Activated CD4-positive, alpha-beta memory T cell treated with anti-CD3 and anti-CD28 coated beads, Interleukin-2, amount 10 ng/mL, durations not matched to agents 7 days and 5 days (primary cell): ENCODE results near the gene CRACDL. TPM values are rescaled to one million over a fixed set of nuclear protein-coding genes. Genes with fewer than 3 reads are reported as not detected.

Source experiments
- CTCF ChIA-PET: fragments of 350-600 bp; sonication (Branson Sonifier 250); formaldehyde crosslinking; loops from one replicate; lab custom pipeline; 2021; ENCODE audit warnings: antibody characterized with exemption, inconsistent platforms; lab: Charles Lee
- POLR2A ChIA-PET: fragments of 350-600 bp; sonication (Branson Sonifier 250); formaldehyde crosslinking; loops from one replicate; lab custom pipeline; 2021; ENCODE audit warnings: antibody characterized with exemption; lab: Charles Lee
- DNase-seq: peaks from one replicate; pipeline ENCODE4 v3.0.0-alpha.2; 2020
- H3K27ac Mint-ChIP-seq: one replicate; pipeline ENCODE4 v1.8.0; 2021; ENCODE audit warnings: mild to moderate bottlenecking, mixed read lengths
- H3K27me3 Mint-ChIP-seq: one replicate; pipeline ENCODE4 v1.8.0; 2021; ENCODE audit warnings: mixed read lengths
- H3K36me3 Mint-ChIP-seq: one replicate; pipeline ENCODE4 v1.8.0; 2021; ENCODE audit warnings: low read depth, mixed read lengths
- H3K4me1 Mint-ChIP-seq: one replicate; pipeline ENCODE4 v1.8.0; 2021; ENCODE audit warnings: mixed read lengths
- H3K4me3 Mint-ChIP-seq: one replicate; pipeline ENCODE4 v1.8.0; 2021; ENCODE audit warnings: mild to moderate bottlenecking, mixed read lengths
- H3K9me3 Mint-ChIP-seq: one replicate; pipeline ENCODE4 v1.8.0; 2021; ENCODE audit warnings: mixed read lengths
- total RNA-seq, 2 experiments: library from RNA; stranded (reverse); gene quantifications; one replicate each; pipeline ENCODE4 v1.2.3, GENCODE V29; 2021

Gene CRACDL
- total RNA-seq, 2 experiments from 2014 or later = 0.18 to 0.20 TPM

- Mint-ChIP-seq H3K27me3 (peaks cover 13% of the 10 kb centered on the region), H3K36me3 (no peaks in the 10 kb centered on the region), H3K9me3 (no peaks in the 10 kb centered on the region), H3K27ac (no peak overlapping the region), H3K4me1 (peaks cover 11% of the 10 kb centered on the region), H3K4me3 (no peak overlapping the region)
- ChIA-PET CTCF (no interaction called here), POLR2A (no interaction called here)
- DNase-seq = no peak
Measured at GRCh38 chr2:98869870-98870269, 66.2 kb downstream of the CRACDL start.

- H3K27me3 Mint-ChIP-seq = peaks cover 14% of the 10 kb centered on the region
- ChIA-PET POLR2A (no interaction called here), CTCF (no interaction called here)
- no peaks in the 10 kb centered on the region for H3K36me3 Mint-ChIP-seq
- H3K27ac Mint-ChIP-seq = no peak overlapping the region
- no peaks in the 10 kb centered on the region for H3K9me3 Mint-ChIP-seq
- H3K4me3 Mint-ChIP-seq = no peak overlapping the region
- no peak for DNase-seq
- peaks cover 11% of the 10 kb centered on the region for H3K4me1 Mint-ChIP-seq
Measured at GRCh38 chr2:98869272-98869641, 66.8 kb downstream of the CRACDL start.

GRCh38 chr2:98868548-98869271 is 67.3 kb downstream of the CRACDL start:
- Mint-ChIP-seq H3K27ac (no peak overlapping the region), H3K4me1 (peaks cover 11% of the 10 kb centered on the region), H3K36me3 (no peaks in the 10 kb centered on the region), H3K4me3 (no peak overlapping the region), H3K9me3 (no peaks in the 10 kb centered on the region), H3K27me3 (peaks cover 17% of the 10 kb centered on the region)
- ChIA-PET CTCF (interaction anchor here (1.3 kb wide), 1 partner anchor 13 kb away, joined by 3 read pairs; no protein-coding TSS in a partner anchor), POLR2A (no interaction called here)
- DNase-seq = no peak

- no peak for DNase-seq
- Mint-ChIP-seq H3K36me3 (no peaks in the 10 kb centered on the region), H3K4me3 (no peak overlapping the region), H3K27ac (no peak overlapping the region), H3K4me1 (peaks cover 11% of the 10 kb centered on the region), H3K9me3 (no peaks in the 10 kb centered on the region), H3K27me3 (peaks cover 16% of the 10 kb centered on the region)
- POLR2A ChIA-PET = no interaction called here
- CTCF ChIA-PET = interaction anchor here (1.3 kb wide), 1 partner anchor 12 kb away, joined by 3 read pairs; no protein-coding TSS in a partner anchor
Measured at GRCh38 chr2:98867539-98868309, 68.3 kb downstream of the CRACDL start.

GRCh38 chr2:98866033-98866432 is 70.0 kb downstream of the CRACDL start:
- ChIA-PET POLR2A (no interaction called here), CTCF (no interaction called here)

GRCh38 chr2:98861601-98862000 is 74.4 kb downstream of the CRACDL start:
- POLR2A ChIA-PET = no interaction called here
- CTCF ChIA-PET = no interaction called here

More at GRCh38 chr2:98866033-98866432, 70.0 kb downstream of the CRACDL start:
- Mint-ChIP-seq H3K36me3 (peaks cover 4% of the 10 kb centered on the region), H3K4me1 (peaks cover 11% of the 10 kb centered on the region), H3K9me3 (no peaks in the 10 kb centered on the region), H3K4me3 (no peak overlapping the region), H3K27me3 (peaks cover 24% of the 10 kb centered on the region), H3K27ac (no peak overlapping the region)
- DNase-seq = no peak

GRCh38 chr2:98859323-98859722 is 76.7 kb downstream of the CRACDL start:
- Mint-ChIP-seq H3K27me3 (peaks cover 60% of the 10 kb centered on the region), H3K4me3 (no peak overlapping the region), H3K9me3 (peaks cover 16% of the 10 kb centered on the region), H3K4me1 (no peaks in the 10 kb centered on the region), H3K36me3 (peaks cover 13% of the 10 kb centered on the region), H3K27ac (no peak overlapping the region)
- POLR2A ChIA-PET = no interaction called here
- no peak for DNase-seq
- CTCF ChIA-PET = no interaction called here

More at GRCh38 chr2:98861601-98862000, 74.4 kb downstream of the CRACDL start:
- no peak overlapping the region for H3K27ac Mint-ChIP-seq
- no peak for DNase-seq
- peaks cover 8% of the 10 kb centered on the region for H3K36me3 Mint-ChIP-seq
- H3K4me1 Mint-ChIP-seq = peaks cover 2% of the 10 kb centered on the region
- peaks cover 14% of the 10 kb centered on the region for H3K9me3 Mint-ChIP-seq
- no peak overlapping the region for H3K4me3 Mint-ChIP-seq
- peaks cover 49% of the 10 kb centered on the region for H3K27me3 Mint-ChIP-seq

- POLR2A ChIA-PET = no interaction called here
- no peaks in the 10 kb centered on the region for H3K4me1 Mint-ChIP-seq
- no peak overlapping the region for H3K27ac Mint-ChIP-seq
- H3K9me3 Mint-ChIP-seq = peaks cover 16% of the 10 kb centered on the region
- no peak overlapping the region for H3K4me3 Mint-ChIP-seq
- H3K27me3 Mint-ChIP-seq = peaks cover 57% of the 10 kb centered on the region
- no peak for DNase-seq
- H3K36me3 Mint-ChIP-seq = peaks cover 9% of the 10 kb centered on the region
- CTCF ChIA-PET = interaction anchor here (1.8 kb wide), 1 partner anchor 208 kb away, joined by 4 read pairs; no protein-coding TSS in a partner anchor
Measured at GRCh38 chr2:98857001-98857400, 79.0 kb downstream of the CRACDL start.

- Mint-ChIP-seq H3K4me1 (no peaks in the 10 kb centered on the region), H3K27me3 (peaks cover 51% of the 10 kb centered on the region), H3K36me3 (peaks cover 9% of the 10 kb centered on the region), H3K4me3 (no peak overlapping the region), H3K9me3 (peaks cover 13% of the 10 kb centered on the region), H3K27ac (no peak overlapping the region)
- no peak for DNase-seq
- ChIA-PET CTCF (no interaction called here), POLR2A (no interaction called here)
Measured at GRCh38 chr2:98854682-98855081, 81.3 kb downstream of the CRACDL start.

GRCh38 chr2:98852932-98853331 is 83.1 kb downstream of the CRACDL start:
- Mint-ChIP-seq H3K9me3 (peaks cover 7% of the 10 kb centered on the region), H3K27ac (no peak overlapping the region), H3K36me3 (peaks cover 5% of the 10 kb centered on the region), H3K4me3 (no peak overlapping the region), H3K27me3 (peaks cover 44% of the 10 kb centered on the region), H3K4me1 (no peaks in the 10 kb centered on the region)
- CTCF ChIA-PET = no interaction called here
- POLR2A ChIA-PET = no interaction called here
- no peak for DNase-seq

- Mint-ChIP-seq H3K27me3 (peaks cover 27% of the 10 kb centered on the region), H3K4me3 (no peak overlapping the region), H3K27ac (no peak overlapping the region), H3K36me3 (no peaks in the 10 kb centered on the region), H3K4me1 (no peaks in the 10 kb centered on the region), H3K9me3 (no peaks in the 10 kb centered on the region)
- no peak for DNase-seq
- ChIA-PET CTCF (no interaction called here), POLR2A (no interaction called here)
Measured at GRCh38 chr2:98850074-98850473, 86.0 kb downstream of the CRACDL start.

GRCh38 chr2:98849113-98849512 is 86.9 kb downstream of the CRACDL start:
- peaks cover 25% of the 10 kb centered on the region for H3K27me3 Mint-ChIP-seq
- H3K4me1 Mint-ChIP-seq = no peaks in the 10 kb centered on the region
- H3K4me3 Mint-ChIP-seq = no peak overlapping the region
- CTCF ChIA-PET = no interaction called here
- no peak for DNase-seq
- no peaks in the 10 kb centered on the region for H3K36me3 Mint-ChIP-seq
- H3K27ac Mint-ChIP-seq = no peak overlapping the region
- POLR2A ChIA-PET = no interaction called here
- no peaks in the 10 kb centered on the region for H3K9me3 Mint-ChIP-seq

- DNase-seq = no peak
- Mint-ChIP-seq H3K27ac (no peak overlapping the region), H3K4me3 (no peak overlapping the region), H3K27me3 (peaks cover 21% of the 10 kb centered on the region), H3K36me3 (no peaks in the 10 kb centered on the region), H3K9me3 (no peaks in the 10 kb centered on the region), H3K4me1 (no peaks in the 10 kb centered on the region)
- ChIA-PET CTCF (no interaction called here), POLR2A (no interaction called here)
Measured at GRCh38 chr2:98847853-98848252, 88.2 kb downstream of the CRACDL start.
